ENCODE results near the gene SUCLG2.

DNA sequence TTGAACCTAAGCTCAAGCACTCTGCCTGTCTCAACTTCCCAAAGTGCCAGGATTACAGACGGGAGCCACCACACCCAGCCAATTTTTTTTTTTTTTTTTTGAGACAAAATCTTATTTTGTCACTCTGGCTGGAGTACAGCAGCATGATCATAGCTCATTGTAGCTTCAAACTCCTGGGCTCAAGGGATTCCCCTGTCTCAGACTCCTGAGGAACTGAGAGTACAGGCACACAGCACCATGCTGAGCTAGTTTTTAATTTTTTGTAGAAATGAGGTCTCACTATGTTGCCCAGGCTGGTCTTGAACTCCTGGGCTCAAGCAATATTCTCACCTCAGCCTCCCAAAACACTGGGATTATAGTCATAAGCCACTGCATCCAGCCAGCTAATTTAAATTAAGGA lies 36.8 kb upstream of the SUCLG2 start:
- TF ChIP-seq POLR2A (IDR thresholded peaks at IDR 0.05), result no peak
- TF ChIP-seq, protein P1, sequence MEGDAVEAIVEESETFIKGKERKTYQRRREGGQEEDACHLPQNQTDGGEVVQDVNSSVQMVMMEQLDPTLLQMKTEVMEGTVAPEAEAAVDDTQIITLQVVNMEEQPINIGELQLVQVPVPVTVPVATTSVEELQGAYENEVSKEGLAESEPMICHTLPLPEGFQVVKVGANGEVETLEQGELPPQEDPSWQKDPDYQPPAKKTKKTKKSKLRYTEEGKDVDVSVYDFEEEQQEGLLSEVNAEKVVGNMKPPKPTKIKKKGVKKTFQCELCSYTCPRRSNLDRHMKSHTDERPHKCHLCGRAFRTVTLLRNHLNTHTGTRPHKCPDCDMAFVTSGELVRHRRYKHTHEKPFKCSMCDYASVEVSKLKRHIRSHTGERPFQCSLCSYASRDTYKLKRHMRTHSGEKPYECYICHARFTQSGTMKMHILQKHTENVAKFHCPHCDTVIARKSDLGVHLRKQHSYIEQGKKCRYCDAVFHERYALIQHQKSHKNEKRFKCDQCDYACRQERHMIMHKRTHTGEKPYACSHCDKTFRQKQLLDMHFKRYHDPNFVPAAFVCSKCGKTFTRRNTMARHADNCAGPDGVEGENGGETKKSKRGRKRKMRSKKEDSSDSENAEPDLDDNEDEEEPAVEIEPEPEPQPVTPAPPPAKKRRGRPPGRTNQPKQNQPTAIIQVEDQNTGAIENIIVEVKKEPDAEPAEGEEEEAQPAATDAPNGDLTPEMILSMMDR (IDR thresholded peaks at IDR 0.05), result no peak

Measured in body of pancreas (tissue), 4 donors.